ENCODE measurements around the gene SOX10.

The SOX10 gene

GRCh38 chr22:38005943-38006342 lies 21.6 kb upstream of the SOX10 start:
- TF ChIP-seq POLR2AphosphoS5 (IDR thresholded peaks at IDR 0.05; ENCODE audit: low read depth, low read length) (no peak), FOXP2 (optimal IDR thresholded peaks at IDR 0.05; ENCODE audit: borderline replicate concordance, extremely low read depth, extremely low read length, insufficient read depth) (no peak), SIN3A (IDR thresholded peaks at IDR 0.05; ENCODE audit: borderline replicate concordance, insufficient read depth, low read length) (no peak), REST (IDR thresholded peaks at IDR 0.05; ENCODE audit: insufficient read depth in 1 of 2, low read depth in 2 of 2, low read length in 2 of 2) (no peak), TAF1 (IDR thresholded peaks at IDR 0.05; ENCODE audit: borderline replicate concordance, insufficient read depth, low read length) (no peak)

- TF ChIP-seq SIN3A (IDR thresholded peaks at IDR 0.05; ENCODE audit: borderline replicate concordance, insufficient read depth, low read length) (no peak), FOXP2 (optimal IDR thresholded peaks at IDR 0.05; ENCODE audit: borderline replicate concordance, extremely low read depth, extremely low read length, insufficient read depth) (no peak), TAF1 (IDR thresholded peaks at IDR 0.05; ENCODE audit: borderline replicate concordance, insufficient read depth, low read length) (no peak), POLR2AphosphoS5 (IDR thresholded peaks at IDR 0.05; ENCODE audit: low read depth, low read length) (no peak), REST (IDR thresholded peaks at IDR 0.05; ENCODE audit: insufficient read depth in 1 of 2, low read depth in 2 of 2, low read length in 2 of 2) (no peak)
These were observed 15.4 kb upstream of the SOX10 start for GRCh38 chr22:37999640-38000272.

GRCh38 chr22:37999236-37999635 lies 14.9 kb upstream of the SOX10 start:
- TF ChIP-seq TAF1 (IDR thresholded peaks at IDR 0.05; ENCODE audit: borderline replicate concordance, insufficient read depth, low read length) (no peak), SIN3A (IDR thresholded peaks at IDR 0.05; ENCODE audit: borderline replicate concordance, insufficient read depth, low read length) (no peak), FOXP2 (optimal IDR thresholded peaks at IDR 0.05; ENCODE audit: borderline replicate concordance, extremely low read depth, extremely low read length, insufficient read depth) (no peak), REST (IDR thresholded peaks at IDR 0.05; ENCODE audit: insufficient read depth in 1 of 2, low read depth in 2 of 2, low read length in 2 of 2) (no peak), POLR2AphosphoS5 (IDR thresholded peaks at IDR 0.05; ENCODE audit: low read depth, low read length) (no peak)

GRCh38 chr22:37998543-37998942 lies 14.2 kb upstream of the SOX10 start:
- TF ChIP-seq TAF1 (IDR thresholded peaks at IDR 0.05; ENCODE audit: borderline replicate concordance, insufficient read depth, low read length) = no peak
- no peak for TF ChIP-seq FOXP2 (optimal IDR thresholded peaks at IDR 0.05; ENCODE audit: borderline replicate concordance, extremely low read depth, extremely low read length, insufficient read depth)
- no peak for TF ChIP-seq POLR2AphosphoS5 (IDR thresholded peaks at IDR 0.05; ENCODE audit: low read depth, low read length)
- TF ChIP-seq REST (IDR thresholded peaks at IDR 0.05; ENCODE audit: insufficient read depth in 1 of 2, low read depth in 2 of 2, low read length in 2 of 2) = no peak
- TF ChIP-seq SIN3A (IDR thresholded peaks at IDR 0.05; ENCODE audit: borderline replicate concordance, insufficient read depth, low read length) = no peak
